Dendritic cell treated with granulocyte-macrophage colony-stimulating factor and Interleukin-4, amounts not matched to agents 40 ng/mL and 50 ng/mL, for 4 days (primary cell): ENCODE data around the gene HDAC7.
"Not testable (repeated sequence)": the region's sequence is repeated elsewhere in the genome, so short reads cannot be mapped to it uniquely, and the experiment has no call there.

ENCODE experiments used
- H3K27ac Mint-ChIP-seq: one replicate; pipeline ENCODE4 v1.8.0; 2022; ENCODE audit warnings: mild to moderate bottlenecking, mixed read lengths
- H3K27me3 Mint-ChIP-seq: one replicate; pipeline ENCODE4 v1.8.0; 2022; ENCODE audit warnings: mild to moderate bottlenecking, mixed read lengths
- H3K36me3 Mint-ChIP-seq: one replicate; pipeline ENCODE4 v1.8.0; 2022; ENCODE audit warnings: low read depth, mixed read lengths
- H3K4me1 Mint-ChIP-seq: one replicate; pipeline ENCODE4 v1.8.0; 2022; ENCODE audit warnings: low read depth, mixed read lengths
- H3K4me3 Mint-ChIP-seq: one replicate; pipeline ENCODE4 v1.8.0; 2022; ENCODE audit warnings: mild to moderate bottlenecking, moderate library complexity, mixed read lengths
- H3K9me3 Mint-ChIP-seq: one replicate; pipeline ENCODE4 v1.8.0; 2022; ENCODE audit warnings: mixed read lengths
- intact Hi-C: fragments of 100-400 bp; cut with micrococcal nuclease; formaldehyde crosslinking; loops from one replicate; pipeline ENCODE4 v1.15.0; 2022

HDAC7 gene

GRCh38 chr12:47817272-47818006 lies 2.3 kb downstream of the HDAC7 start:
- H3K27ac Mint-ChIP-seq = peak overlapping the region; percentile 83
- no peaks in the 10 kb centered on the region for H3K27me3 Mint-ChIP-seq
- no peaks in the 10 kb centered on the region for H3K9me3 Mint-ChIP-seq
- H3K4me1 Mint-ChIP-seq = peaks cover 83% of the 10 kb centered on the region
- intact Hi-C loops = no loop called here
- H3K4me3 Mint-ChIP-seq = peak overlapping the region; percentile 53
- peaks cover 34% of the 10 kb centered on the region for H3K36me3 Mint-ChIP-seq

- Mint-ChIP-seq H3K27me3 (no peaks in the 10 kb centered on the region), H3K27ac (peak overlapping the region; percentile 83), H3K4me1 (peaks cover 83% of the 10 kb centered on the region), H3K36me3 (peaks cover 34% of the 10 kb centered on the region), H3K4me3 (peak overlapping the region; percentile 53), H3K9me3 (no peaks in the 10 kb centered on the region)
- intact Hi-C loops = no loop called here
Observed at GRCh38 chr12:47816403-47817271, 3.1 kb downstream of the HDAC7 start.

DNA sequence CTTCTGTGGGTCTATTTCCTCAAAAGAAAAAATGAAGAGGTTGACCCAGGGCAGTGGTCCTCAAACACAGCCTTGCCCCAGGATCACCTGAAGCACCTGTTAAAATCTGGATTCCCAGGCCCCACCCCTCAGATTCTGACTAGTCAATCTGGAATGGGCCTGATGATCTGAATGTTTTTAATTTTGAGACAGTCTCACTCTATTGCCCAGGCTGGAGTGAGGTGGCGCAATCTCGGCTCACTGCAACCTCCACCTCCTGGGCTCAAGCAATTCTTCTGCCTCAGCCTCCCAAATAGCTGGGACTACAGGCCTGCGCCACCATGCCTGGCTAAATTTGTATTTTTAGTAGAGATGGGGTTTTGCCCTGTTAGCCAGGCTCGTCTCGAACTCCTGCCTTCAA lies 4.3 kb downstream of the HDAC7 start:
- peaks cover 83% of the 10 kb centered on the region for H3K4me1 Mint-ChIP-seq
- H3K27me3 Mint-ChIP-seq, H3K9me3 Mint-ChIP-seq, H3K4me3 Mint-ChIP-seq, intact Hi-C loops: not testable (repeated sequence)
- H3K36me3 Mint-ChIP-seq = peaks cover 34% of the 10 kb centered on the region
- peak overlapping the region; percentile 83 for H3K27ac Mint-ChIP-seq

- H3K9me3 Mint-ChIP-seq = no peaks in the 10 kb centered on the region
- H3K4me1 Mint-ChIP-seq = peaks cover 86% of the 10 kb centered on the region
- H3K4me3 Mint-ChIP-seq = no peak overlapping the region
- H3K27ac Mint-ChIP-seq = peak overlapping the region; percentile 92
- intact Hi-C loops = no loop called here
- H3K36me3 Mint-ChIP-seq = peaks cover 28% of the 10 kb centered on the region
- H3K27me3 Mint-ChIP-seq = no peaks in the 10 kb centered on the region
Observed at GRCh38 chr12:47814539-47815170, 5.0 kb downstream of the HDAC7 start.

DNA sequence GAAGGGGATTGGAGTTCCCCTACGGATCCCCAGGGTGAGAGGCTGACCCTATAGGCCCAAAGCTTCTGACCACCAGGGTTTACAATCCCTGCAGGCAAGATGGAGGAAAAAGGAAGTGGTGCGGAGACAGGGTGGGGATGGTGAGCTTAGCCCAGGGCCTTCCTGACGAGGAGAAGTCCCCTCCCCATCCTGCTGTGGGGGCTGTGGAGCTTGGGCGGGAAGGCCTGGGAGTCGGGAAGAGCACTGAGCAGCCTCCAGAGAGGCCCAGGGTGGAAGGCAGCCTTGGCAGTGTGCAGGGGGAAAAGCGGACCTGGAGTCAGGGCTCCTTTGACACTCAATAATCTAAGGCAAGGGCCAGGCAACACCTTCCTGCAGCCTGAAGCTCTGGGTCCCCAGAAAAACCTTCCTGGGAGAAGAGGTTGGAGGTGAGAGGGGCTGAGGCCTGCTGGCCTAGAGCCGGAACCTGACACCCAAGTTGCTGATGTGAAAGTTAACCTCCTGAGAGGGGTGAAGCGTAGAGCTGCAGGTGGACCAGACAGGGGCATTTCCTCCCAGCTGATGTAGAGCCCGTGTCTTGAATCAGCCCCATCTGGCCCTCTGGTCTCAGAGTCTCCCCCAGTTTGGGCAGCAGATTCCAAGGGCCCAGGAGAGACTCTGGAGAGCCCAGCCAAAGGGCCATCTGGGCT lies 6.0 kb downstream of the HDAC7 start:
- Mint-ChIP-seq H3K9me3 (no peaks in the 10 kb centered on the region), H3K4me1 (peaks cover 92% of the 10 kb centered on the region), H3K27ac (peak overlapping the region; percentile 92), H3K36me3 (peaks cover 26% of the 10 kb centered on the region), H3K4me3 (peak overlapping the region; percentile 77), H3K27me3 (no peaks in the 10 kb centered on the region)
- intact Hi-C loops = no loop called here

DNA sequence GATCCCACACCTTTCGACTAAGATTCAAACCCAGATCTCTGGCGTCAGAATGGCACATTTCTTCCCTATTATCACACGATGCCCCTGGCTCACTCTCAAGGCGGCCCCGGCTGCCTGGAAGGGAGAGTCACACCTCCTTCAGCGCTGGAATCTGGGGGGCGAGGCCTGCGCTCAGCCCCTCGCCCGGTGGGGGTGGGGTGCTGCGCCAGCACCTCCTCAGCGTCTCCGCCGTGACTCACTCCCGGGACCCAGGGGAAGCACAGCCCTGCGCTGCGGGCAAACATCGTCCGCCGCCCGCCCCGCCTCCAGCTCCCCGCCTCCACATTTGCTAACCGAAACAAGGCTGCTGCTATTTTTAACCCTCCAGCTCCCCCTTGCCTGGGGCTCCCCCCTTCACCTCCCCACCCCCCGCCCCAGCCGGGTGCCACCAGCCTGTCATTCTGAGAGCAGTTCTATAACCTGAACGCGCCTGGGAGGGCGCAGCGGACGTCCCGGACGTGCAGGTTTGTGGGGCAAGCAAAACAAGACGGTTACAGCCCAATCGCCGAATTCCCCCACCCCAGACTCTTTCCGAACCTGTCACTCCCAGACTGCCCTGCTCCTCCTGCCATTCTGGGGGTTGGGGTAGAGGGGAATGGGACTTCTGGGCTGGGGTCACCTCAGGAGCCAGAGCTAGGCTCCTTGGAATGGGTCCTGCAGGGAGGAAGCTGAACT lies 6.7 kb downstream of the HDAC7 start:
- intact Hi-C loops = no loop called here
- Mint-ChIP-seq H3K4me3 (peak overlapping the region; percentile 77), H3K36me3 (peaks cover 19% of the 10 kb centered on the region), H3K27ac (peak overlapping the region; percentile 92), H3K27me3 (no peaks in the 10 kb centered on the region), H3K9me3 (no peaks in the 10 kb centered on the region), H3K4me1 (peaks cover 92% of the 10 kb centered on the region)

DNA sequence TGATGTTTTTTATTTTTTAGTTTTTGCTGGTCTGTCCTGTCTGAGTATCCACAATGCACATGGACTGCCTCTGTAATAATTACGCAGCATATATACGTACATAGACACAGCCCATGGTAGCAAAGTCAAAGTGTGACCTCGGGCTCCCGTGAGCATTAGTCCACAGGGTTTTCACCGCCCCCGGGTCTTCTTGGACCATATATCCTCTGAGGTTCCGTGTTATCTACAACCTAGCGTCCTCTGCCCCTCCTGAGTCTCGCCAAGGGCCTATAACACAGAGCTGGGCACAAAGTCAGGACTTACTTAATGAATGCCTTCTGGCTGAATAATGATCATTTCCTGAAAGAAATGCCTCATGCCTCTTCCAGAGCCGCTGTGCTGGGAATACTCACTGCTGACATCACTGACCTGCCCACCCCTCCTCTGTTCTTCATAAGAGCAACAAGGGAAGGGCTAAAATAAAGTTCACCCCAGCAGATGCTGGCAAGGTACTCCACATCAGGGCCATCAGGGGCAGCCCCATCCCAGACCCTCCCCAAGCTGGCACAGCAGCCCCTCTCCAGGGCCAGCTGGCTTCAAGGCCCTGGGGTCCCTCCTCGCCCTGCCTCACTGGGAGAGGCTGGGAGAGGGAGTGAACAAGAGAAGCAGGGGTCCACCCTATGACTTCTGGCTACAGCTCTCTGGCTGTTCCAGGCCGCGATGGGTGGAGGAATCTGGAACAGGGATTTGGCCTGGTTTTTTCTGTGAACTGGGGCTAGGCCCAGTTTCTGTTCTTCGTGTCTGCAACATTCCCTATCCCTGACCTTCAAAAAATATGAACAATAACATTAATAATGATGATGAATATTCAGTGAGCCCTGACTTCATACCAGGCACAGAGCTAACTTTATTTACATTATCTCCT lies 7.9 kb downstream of the HDAC7 start:
- Mint-ChIP-seq H3K27me3 (no peaks in the 10 kb centered on the region), H3K36me3 (peaks cover 12% of the 10 kb centered on the region), H3K4me3 (peak overlapping the region; percentile 77), H3K27ac (peak overlapping the region; percentile 92), H3K4me1 (peaks cover 92% of the 10 kb centered on the region), H3K9me3 (no peaks in the 10 kb centered on the region)
- intact Hi-C loops = no loop called here

DNA sequence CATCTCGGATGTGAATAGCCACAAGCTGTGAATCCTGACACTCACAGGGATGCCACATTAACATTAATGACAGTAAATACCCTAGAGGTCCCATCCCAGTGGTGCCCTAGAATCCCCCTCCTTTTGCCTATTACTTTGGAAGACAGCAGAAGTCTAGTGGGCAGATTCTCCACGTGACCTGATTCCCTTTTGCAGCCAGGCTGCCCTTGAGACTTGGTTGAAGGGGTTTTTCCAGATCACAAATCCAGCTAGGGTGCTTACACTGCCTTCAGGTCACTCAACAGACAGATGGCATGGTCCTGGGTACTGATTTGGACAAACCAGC lies 8.7 kb downstream of the HDAC7 start:
- Mint-ChIP-seq H3K9me3 (no peaks in the 10 kb centered on the region), H3K27ac (peak overlapping the region; percentile 92), H3K4me1 (peaks cover 92% of the 10 kb centered on the region), H3K27me3 (no peaks in the 10 kb centered on the region), H3K4me3 (peak overlapping the region; percentile 7), H3K36me3 (peaks cover 12% of the 10 kb centered on the region)
- intact Hi-C loops = no loop called here

GRCh38 chr12:47809518-47809917 lies 10.2 kb downstream of the HDAC7 start:
- peaks cover 97% of the 10 kb centered on the region for H3K4me1 Mint-ChIP-seq
- peak overlapping the region; percentile 92 for H3K27ac Mint-ChIP-seq
- H3K27me3 Mint-ChIP-seq, H3K4me3 Mint-ChIP-seq, intact Hi-C loops, H3K9me3 Mint-ChIP-seq: not testable (repeated sequence)
- H3K36me3 Mint-ChIP-seq = peaks cover 18% of the 10 kb centered on the region

- H3K9me3 Mint-ChIP-seq = no peaks in the 10 kb centered on the region
- H3K36me3 Mint-ChIP-seq = peaks cover 13% of the 10 kb centered on the region
- H3K4me3 Mint-ChIP-seq = peak overlapping the region; percentile 27
- no peaks in the 10 kb centered on the region for H3K27me3 Mint-ChIP-seq
- H3K27ac Mint-ChIP-seq = peak overlapping the region; percentile 92
- peaks cover 97% of the 10 kb centered on the region for H3K4me1 Mint-ChIP-seq
- intact Hi-C loops = no loop called here
Observed at GRCh38 chr12:47808574-47809365, 10.9 kb downstream of the HDAC7 start.

GRCh38 chr12:47808050-47808449 lies 11.7 kb downstream of the HDAC7 start:
- Mint-ChIP-seq H3K4me1 (peaks cover 97% of the 10 kb centered on the region), H3K27ac (peak overlapping the region; percentile 92), H3K4me3 (peak overlapping the region; percentile 27), H3K9me3 (no peaks in the 10 kb centered on the region), H3K36me3 (peaks cover 13% of the 10 kb centered on the region), H3K27me3 (no peaks in the 10 kb centered on the region)
- intact Hi-C loops = no loop called here

DNA sequence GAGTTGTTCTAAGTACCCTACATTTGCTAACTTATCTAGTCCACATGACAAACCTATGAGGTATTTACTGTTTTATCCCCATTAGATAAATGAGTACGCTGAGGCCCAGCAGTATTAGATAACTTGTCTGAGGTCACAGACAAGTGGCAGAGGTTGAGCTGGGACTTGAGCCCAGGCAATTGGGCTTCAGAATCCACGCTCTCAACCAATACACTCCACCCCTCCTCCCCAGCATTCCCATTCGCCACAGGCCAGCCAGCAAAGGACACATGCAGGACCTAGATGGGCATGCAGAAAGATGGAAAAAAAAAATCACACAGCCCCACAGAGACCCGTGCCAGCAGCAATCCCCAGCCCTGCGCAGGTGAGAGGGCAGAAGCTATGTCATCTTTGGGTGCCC lies 12.4 kb downstream of the HDAC7 start:
- no peaks in the 10 kb centered on the region for H3K27me3 Mint-ChIP-seq
- peak overlapping the region; percentile 92 for H3K27ac Mint-ChIP-seq
- H3K4me3 Mint-ChIP-seq = no peak overlapping the region
- intact Hi-C loops = no loop called here
- H3K36me3 Mint-ChIP-seq = peaks cover 13% of the 10 kb centered on the region
- peaks cover 97% of the 10 kb centered on the region for H3K4me1 Mint-ChIP-seq
- no peaks in the 10 kb centered on the region for H3K9me3 Mint-ChIP-seq
